GM12875 (cell line): ENCODE measurements around the gene TWSG1.

Experiments used
- H3K4me3 ChIP-seq: one replicate; pipeline ENCODE4 v1.5.1; 2011; ENCODE audit warnings: low read depth, low read length, control low read depth
- TF ChIP-seq, protein P1 (sequence below): IDR thresholded peaks from 2 replicates; pipeline ENCODE4 v1.5.1; 2011; ENCODE audit warnings: low read depth, mild to moderate bottlenecking, control low read depth, inconsistent platforms, low read length, moderate library complexity, borderline replicate concordance; ENCODE audit not compliant: insufficient read depth

Gene TWSG1

DNA sequence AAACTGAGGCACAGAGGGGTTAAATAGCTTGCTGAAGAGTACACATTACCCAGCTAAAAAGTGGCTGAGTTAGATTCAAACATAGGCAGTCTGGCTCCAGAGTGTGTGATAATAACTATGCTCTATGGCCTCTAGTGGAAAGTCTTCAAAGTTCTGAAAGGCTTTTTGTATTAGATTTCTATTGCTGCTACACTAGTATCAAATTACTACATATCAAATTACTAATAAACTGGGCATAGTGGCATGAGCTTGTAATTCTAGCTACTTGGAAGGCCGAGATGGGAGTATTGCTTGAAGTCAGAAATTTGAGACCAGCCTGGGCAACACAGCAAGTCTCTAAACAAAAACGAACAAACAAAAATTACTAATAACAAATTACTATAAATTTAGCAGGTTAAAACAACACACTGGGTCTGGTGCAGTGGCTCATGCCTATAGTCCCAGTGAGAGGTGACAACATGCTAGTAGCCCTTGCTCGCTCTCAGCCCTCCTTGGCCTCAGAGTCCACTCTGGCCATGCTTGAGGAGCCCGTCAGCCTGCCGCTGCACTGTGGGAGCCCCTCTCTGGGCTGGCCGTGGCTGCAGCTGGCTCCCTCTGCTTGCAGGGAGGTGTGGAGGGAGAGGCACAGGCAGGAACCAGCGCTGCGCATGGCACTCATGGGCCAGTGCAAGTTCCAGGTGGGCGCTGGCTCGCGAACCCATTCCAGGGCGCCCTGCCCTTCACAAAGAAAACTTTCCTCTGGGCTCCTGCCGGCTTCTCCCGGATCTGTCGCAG is 38.2 kb upstream of the TWSG1 start:
- TF ChIP-seq, protein P1, sequence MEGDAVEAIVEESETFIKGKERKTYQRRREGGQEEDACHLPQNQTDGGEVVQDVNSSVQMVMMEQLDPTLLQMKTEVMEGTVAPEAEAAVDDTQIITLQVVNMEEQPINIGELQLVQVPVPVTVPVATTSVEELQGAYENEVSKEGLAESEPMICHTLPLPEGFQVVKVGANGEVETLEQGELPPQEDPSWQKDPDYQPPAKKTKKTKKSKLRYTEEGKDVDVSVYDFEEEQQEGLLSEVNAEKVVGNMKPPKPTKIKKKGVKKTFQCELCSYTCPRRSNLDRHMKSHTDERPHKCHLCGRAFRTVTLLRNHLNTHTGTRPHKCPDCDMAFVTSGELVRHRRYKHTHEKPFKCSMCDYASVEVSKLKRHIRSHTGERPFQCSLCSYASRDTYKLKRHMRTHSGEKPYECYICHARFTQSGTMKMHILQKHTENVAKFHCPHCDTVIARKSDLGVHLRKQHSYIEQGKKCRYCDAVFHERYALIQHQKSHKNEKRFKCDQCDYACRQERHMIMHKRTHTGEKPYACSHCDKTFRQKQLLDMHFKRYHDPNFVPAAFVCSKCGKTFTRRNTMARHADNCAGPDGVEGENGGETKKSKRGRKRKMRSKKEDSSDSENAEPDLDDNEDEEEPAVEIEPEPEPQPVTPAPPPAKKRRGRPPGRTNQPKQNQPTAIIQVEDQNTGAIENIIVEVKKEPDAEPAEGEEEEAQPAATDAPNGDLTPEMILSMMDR: no peak
- H3K4me3 ChIP-seq: no peak overlapping the region

DNA sequence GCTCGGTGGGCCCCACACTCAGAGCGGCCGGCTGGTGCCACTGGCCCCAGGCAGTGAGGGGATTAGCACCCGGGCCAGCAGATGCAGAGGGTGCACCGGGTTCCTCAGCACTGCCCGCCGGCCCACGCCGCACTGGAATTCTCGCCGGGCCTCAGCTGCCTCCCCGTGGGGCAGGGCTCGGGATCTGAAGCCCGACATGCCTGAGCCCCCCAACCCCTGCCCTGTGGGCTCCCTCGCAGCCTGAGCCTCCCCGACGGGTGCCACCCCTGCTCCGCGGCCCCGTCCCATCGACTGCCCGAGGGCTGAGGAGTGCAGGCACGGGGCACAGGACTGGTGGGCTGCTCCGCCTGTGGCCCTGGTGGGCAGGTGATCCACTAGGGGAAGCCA is 37.6 kb upstream of the TWSG1 start:
- TF ChIP-seq, protein P1: no peak
- H3K4me3 ChIP-seq: no peak overlapping the region

DNA sequence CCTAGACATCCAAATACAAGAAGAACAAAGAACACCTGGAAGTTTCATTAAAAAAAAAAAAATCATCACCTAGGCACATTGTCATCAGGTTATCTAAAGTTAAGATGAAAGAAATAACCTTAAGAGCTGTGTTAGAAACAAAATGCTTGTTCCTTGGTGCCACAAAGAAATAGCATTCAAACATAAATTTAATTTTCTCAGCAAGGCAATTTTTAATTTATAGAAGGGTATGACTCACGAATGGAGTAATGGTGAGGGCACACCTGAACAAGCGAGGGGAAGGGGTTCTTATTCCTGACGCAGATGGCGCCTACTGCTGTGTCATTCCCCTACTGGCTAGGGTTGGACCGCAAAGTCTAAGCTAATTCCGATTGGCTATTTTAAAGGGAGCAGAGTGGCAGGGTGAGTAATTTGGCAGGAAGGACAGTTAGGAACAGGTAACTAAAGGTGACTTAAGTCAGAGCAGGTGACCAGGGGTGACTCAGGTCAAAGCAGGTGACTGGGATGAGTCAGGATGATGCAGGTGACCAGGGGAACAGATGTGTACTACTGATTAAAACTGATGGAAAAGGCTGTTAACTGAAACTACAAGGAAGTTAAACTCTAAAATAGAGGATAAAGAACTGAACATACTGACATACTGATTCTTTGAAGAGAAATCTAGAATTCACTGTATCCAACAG is 30.0 kb upstream of the TWSG1 start:
- TF ChIP-seq, protein P1: no peak
- H3K4me3 ChIP-seq: no peak overlapping the region

DNA sequence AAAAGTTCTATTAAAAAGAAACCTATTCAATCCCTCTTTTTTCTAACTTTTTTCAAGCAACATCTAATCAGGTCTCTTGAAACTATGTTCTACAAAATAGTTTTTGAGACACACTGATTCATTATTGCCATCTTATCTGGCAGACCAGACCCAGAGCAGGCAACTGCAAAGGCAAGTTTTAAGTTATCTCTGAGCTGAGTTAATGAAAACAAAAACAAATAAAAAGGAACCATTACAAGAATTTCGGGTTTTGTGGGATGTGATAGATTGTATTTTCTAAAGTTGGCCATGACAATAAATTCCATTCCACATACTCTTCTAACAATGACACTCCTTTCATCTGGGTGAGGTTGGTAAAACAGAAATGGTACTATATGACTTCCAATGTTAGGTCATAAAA is 15.2 kb upstream of the TWSG1 start:
- H3K4me3 ChIP-seq: no peak overlapping the region
- TF ChIP-seq, protein P1: no peak

DNA sequence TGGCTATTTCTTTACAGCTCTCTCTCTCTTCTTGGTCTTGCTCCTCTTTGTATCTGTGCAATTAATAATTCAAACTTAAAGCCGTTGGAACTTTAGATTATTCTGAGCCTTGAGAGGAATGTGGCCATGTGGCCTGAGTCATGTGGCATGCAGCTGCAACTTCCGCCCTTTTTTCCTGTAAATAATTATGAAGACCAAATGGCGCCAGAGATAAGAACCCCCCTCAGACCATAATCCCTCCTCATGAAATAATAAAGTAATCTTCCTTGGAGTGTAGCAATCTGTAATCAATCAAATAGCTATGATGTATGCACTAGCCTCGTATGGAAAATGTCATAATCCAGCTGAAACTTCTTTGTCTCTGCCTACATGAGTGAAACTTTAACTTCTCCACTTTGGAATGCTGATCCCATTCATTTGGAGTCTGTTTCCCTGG is 13.5 kb upstream of the TWSG1 start:
- H3K4me3 ChIP-seq: no peak overlapping the region
- TF ChIP-seq, protein P1: no peak

DNA sequence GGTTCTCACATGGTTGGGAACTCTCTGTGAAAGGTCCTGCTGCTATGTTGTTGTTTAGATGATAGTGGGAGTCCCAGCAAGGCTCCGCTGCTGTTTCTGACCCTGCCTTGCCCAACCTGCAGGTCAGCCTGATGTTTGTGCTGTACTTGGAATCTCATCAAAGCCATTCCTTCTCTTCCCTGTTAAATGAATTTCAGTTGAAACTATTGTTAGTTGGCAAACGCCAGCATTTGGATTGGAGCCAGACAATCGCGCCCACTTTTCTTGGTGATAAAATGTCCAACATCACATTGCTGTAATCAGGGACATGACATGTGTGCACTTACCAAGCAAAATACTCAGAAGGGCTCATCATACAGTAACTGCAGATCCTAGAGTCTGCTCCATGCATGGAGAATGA is 12.8 kb upstream of the TWSG1 start:
- no peak overlapping the region for H3K4me3 ChIP-seq
- TF ChIP-seq, protein P1: no peak

DNA sequence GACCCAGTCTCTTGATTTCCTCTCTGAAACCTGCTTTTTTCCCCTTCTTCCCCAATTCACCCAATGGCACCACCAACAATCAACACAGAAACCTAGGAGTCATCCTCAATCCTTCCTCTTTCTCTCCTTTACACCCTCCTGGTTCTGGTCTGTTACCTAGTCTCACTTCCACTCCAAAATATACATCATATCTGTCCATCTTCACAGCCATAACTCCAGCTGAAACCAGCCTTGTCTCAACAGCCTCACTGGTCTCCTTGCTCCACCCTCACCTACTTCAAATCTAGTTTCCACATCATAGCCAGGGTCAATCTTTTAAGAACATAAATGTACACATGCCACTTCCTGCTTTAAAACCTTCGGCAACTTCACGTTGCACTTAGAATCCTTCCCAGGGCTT is 11.8 kb upstream of the TWSG1 start:
- H3K4me3 ChIP-seq: no peak overlapping the region
- TF ChIP-seq, protein P1: no peak
